ENCODE measurements around the gene MEGF6.

MEGF6 gene

DNA sequence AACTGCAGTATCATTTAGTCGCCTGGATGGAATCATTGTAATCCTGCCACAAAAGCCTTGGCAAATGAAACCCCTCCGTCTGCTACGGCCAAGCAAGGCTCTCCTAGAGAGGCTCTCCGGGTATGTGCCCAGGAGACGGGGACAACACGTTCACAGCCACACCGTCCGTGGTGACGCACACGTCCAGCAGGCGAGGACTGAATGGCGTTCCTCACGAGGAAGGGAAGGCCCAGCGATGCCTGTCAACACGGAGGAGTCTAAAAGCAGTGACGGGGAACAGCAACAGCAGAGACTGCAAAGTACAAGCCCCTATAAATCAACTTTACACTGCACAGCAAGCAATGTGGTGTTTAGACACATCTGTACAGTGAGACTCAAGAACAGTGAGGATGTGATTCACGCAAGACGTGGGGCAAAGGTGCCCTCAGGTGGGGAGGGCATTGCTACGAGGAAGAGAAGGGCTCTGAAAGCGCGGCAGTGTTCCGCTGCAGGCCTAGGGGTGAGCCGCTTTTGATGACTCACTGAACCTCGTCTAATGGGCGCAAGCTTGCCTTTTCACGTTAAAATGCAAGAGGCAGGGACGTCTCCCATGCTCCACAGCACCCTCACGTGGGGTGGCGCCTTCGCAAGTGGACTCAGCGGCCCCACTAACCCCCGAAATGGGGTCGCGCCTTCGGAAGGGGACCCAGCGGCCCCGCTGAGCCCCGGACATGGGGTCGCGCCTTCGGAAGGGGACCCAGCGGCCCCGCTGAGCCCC, 31.8 kb upstream of the MEGF6 start:
- no peak for DNase-seq (ENCODE audit: insufficient read length)
- TF ChIP-seq POLR2A (IDR thresholded peaks at IDR 0.05; ENCODE audit: low read depth, low read length) = no peak
- no peak for TF ChIP-seq TAF1 (IDR thresholded peaks at IDR 0.05; ENCODE audit: borderline replicate concordance, low read depth, low read length)
- TF ChIP-seq POLR2AphosphoS5 (IDR thresholded peaks at IDR 0.05; ENCODE audit: low read depth, low read length) = no peak
- no peak for FAIRE-seq

DNA sequence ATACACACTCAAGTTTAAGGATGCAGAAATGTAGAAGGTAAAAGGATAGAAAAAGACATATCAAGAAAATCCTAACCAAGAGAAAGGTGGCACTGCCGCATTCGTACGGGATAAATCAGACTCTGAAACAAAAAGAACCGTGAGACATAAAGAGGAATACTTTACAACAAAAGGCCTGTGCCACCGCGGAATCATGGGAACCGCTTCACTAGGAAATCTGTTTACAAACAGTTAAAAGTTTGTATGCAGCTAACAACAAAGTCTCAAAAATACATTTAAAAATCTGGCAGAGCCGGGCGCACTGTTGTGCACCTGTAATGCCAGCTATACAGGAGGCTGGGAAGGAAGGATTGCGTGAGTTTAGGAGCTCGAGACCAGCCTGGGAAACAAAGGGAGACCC, 30.5 kb upstream of the MEGF6 start:
- DNase-seq (ENCODE audit: insufficient read length) (no peak), FAIRE-seq (no peak)
- TF ChIP-seq POLR2AphosphoS5 (IDR thresholded peaks at IDR 0.05; ENCODE audit: low read depth, low read length) = no peak
- TF ChIP-seq TAF1 (IDR thresholded peaks at IDR 0.05; ENCODE audit: borderline replicate concordance, low read depth, low read length) = no peak
- TF ChIP-seq POLR2A (IDR thresholded peaks at IDR 0.05; ENCODE audit: low read depth, low read length) = no peak

DNA sequence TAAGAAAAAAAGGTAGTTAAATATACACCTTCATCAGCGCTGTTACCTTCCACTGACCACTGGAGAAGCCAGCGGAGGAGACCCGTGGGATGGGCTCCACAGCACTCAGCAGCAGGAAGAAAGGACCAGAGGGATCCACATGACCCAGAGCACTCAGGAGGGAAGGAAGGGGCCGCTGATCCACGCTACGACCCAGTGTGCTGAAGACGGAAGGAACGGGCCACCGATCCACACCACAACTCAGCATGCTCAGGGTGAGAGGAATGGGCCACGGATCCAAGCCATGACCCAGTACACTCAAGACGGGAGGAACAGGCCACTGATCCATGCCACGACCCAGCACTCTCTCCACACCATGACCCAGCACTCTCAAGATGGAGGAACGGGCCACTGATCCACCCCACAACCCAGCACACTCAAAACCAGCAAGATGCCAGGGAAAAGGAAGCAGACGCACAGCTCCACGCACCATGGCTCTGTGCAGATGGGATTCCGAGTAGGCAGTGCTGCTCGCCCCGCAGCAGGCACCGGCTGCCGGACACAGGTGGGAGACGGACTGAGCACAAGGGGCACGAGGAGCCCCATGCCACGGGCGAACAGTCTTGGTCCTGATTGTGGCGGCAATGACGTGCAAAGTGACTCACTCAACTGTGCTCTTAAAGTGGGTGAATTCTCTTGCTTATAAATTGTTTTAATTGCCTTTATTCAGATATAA, 29.9 kb upstream of the MEGF6 start:
- DNase-seq (ENCODE audit: insufficient read length) (no peak), FAIRE-seq (no peak)
- TF ChIP-seq POLR2AphosphoS5 (IDR thresholded peaks at IDR 0.05; ENCODE audit: low read depth, low read length) = no peak
- no peak for TF ChIP-seq TAF1 (IDR thresholded peaks at IDR 0.05; ENCODE audit: borderline replicate concordance, low read depth, low read length)
- TF ChIP-seq POLR2A (IDR thresholded peaks at IDR 0.05; ENCODE audit: low read depth, low read length) = no peak

DNA sequence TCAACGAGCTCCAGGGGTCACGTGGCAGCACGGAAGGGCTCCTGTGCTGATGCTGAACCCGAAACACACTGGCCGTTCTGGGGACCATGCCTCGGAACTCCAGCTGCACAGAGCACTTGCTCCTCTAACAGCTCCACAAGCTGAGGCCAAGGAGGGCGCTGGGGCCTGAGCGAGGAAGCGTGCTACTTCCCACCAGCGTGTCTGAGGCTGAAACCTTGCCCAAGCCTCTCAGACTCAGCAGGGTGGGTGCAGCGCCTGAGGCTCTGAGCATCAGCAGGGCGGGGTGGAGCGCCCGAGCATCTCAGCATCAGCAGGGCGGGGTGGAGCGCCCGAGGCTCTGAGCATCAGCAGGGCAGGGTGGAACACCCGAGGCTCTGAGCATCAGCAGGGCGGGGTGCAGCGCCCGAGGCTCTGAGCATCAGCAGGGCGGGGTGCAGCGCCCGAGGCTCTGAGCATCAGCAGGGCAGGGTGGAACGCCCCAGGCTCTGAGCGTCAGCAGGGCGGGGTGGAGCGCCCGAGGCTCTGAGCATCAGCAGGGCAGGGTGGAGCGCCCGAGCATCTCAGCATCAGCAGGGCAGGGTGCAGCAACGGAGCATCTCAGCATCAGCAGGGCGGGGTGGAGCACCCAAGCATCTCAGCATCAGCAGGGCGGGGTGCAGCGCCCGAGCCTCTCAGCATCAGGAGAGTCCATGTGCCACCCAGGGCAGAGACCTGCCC, 29.0 kb upstream of the MEGF6 start:
- FAIRE-seq (no peak), DNase-seq (ENCODE audit: insufficient read length) (no peak)
- TF ChIP-seq TAF1 (IDR thresholded peaks at IDR 0.05; ENCODE audit: borderline replicate concordance, low read depth, low read length) = no peak
- no peak for TF ChIP-seq POLR2AphosphoS5 (IDR thresholded peaks at IDR 0.05; ENCODE audit: low read depth, low read length)
- TF ChIP-seq POLR2A (IDR thresholded peaks at IDR 0.05; ENCODE audit: low read depth, low read length) = no peak

DNA sequence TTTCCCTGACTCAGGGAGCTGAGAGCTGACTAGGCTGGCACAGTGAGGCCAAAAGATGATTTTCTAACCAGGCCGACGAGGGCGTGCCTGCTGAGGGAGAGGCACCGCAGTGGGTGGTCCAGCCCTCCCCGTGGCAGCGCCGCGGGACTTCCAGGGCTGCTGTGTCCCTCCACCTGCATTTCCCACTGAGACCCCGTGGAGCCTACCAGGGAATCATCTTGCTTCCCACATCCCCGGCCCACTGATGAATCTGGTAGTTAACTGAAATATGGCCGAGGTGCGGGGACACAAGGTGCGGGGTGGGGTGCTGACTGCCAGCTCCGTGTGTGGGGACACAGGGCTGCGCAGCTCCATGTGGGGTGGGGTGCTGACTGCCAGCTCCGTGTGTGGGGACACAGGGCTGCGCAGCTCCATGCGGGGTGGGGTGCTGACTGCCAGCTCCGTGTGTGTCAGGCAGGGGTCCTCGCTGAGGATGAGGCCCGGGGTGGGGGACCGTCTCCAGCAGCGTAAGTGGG, 28.1 kb upstream of the MEGF6 start:
- TF ChIP-seq TAF1 (IDR thresholded peaks at IDR 0.05; ENCODE audit: borderline replicate concordance, low read depth, low read length) (no peak), POLR2A (IDR thresholded peaks at IDR 0.05; ENCODE audit: low read depth, low read length) (no peak), POLR2AphosphoS5 (IDR thresholded peaks at IDR 0.05; ENCODE audit: low read depth, low read length) (no peak)
- FAIRE-seq (no peak), DNase-seq (ENCODE audit: insufficient read length) (no peak)

DNA sequence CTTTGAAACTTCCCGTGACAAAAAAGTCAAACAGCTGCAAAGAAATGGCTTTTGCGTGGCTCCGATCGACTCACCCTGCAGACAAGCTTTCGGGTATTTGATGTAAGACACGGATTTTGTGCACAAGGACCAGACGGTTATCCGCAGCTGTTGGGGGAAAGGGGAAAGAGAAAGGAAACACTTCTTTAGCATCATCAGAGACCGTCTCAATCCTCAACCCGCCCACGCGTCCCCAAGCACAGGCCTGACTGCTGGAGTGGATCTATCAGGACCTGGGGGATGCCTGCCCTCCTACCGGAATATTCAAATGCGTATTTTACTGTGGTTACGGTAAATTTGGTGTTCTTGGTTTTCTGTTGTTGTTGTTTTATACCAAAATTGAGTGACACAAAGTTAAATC, 27.4 kb upstream of the MEGF6 start:
- DNase-seq (ENCODE audit: insufficient read length) (no peak), FAIRE-seq (no peak)
- TF ChIP-seq POLR2A (IDR thresholded peaks at IDR 0.05; ENCODE audit: low read depth, low read length) = no peak
- TF ChIP-seq POLR2AphosphoS5 (IDR thresholded peaks at IDR 0.05; ENCODE audit: low read depth, low read length) = no peak
- TF ChIP-seq TAF1 (IDR thresholded peaks at IDR 0.05; ENCODE audit: borderline replicate concordance, low read depth, low read length) = no peak

DNA sequence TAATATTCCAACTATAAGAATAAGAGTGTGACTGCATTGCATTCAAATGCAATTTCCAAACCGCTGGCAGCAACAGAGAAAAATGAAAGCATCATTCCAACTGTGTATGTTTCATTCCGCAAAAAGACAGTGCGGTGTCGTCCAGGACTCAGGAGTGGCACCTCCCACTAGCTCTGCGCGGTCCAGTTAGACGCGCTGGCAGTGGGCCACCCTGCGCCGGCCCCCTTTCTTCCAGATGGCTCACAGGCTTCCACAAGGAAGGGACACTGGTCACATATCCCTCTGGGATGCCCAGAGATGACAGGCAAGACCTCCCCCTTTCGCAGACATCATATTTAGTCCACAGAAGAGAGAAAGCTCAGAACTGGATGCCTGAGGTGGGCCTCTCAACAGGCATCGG, 26.7 kb upstream of the MEGF6 start:
- no peak for FAIRE-seq
- no peak for DNase-seq (ENCODE audit: insufficient read length)
- TF ChIP-seq TAF1 (IDR thresholded peaks at IDR 0.05; ENCODE audit: borderline replicate concordance, low read depth, low read length) = no peak
- no peak for TF ChIP-seq POLR2AphosphoS5 (IDR thresholded peaks at IDR 0.05; ENCODE audit: low read depth, low read length)

DNA sequence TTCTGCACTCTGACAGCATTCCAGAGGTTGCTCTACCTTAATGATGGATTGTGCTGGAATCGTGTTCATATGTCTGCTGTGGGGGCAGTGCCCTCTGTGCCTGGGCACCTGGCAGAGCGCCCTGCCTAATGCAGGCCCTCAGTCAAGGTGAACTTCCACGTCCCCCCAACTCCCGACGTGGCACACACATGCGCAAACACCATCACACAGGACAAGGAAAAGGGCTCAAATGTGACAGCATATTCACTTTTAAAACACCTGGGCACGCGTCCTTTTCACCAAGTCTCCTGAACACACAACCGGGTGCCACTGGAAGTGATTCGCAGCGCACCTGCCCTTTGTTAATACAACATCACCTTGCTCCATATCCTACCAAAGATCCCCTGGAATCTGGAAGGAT, 25.2 kb upstream of the MEGF6 start:
- FAIRE-seq = no peak
- no peak for DNase-seq (ENCODE audit: insufficient read length)
- TF ChIP-seq POLR2A (IDR thresholded peaks at IDR 0.05; ENCODE audit: low read depth, low read length) (no peak), TAF1 (IDR thresholded peaks at IDR 0.05; ENCODE audit: borderline replicate concordance, low read depth, low read length) (no peak), POLR2AphosphoS5 (IDR thresholded peaks at IDR 0.05; ENCODE audit: low read depth, low read length) (no peak)

DNA sequence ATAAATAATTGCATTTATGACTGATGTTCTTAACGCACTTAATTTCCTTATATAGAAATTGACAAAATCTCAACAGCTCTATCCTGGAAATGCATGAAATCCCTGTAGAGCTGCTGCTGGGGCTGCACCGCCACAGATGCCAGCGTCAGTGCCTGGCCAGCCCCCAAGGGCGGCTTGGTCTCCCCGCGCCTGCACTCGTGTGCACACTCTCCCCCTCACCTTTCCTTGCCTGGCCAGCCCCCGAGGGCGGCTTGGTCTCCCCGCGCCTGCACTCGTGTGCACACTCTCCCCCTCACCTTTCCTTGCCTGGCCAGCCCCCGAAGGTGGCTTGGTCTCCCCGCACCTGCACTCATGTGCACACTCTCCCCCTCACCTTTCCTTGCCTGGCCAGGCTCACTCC, 24.8 kb upstream of the MEGF6 start:
- FAIRE-seq (no peak), DNase-seq (ENCODE audit: insufficient read length) (no peak)
- TF ChIP-seq TAF1 (IDR thresholded peaks at IDR 0.05; ENCODE audit: borderline replicate concordance, low read depth, low read length) = no peak
- TF ChIP-seq POLR2AphosphoS5 (IDR thresholded peaks at IDR 0.05; ENCODE audit: low read depth, low read length) = no peak
- no peak for TF ChIP-seq POLR2A (IDR thresholded peaks at IDR 0.05; ENCODE audit: low read depth, low read length)

DNA sequence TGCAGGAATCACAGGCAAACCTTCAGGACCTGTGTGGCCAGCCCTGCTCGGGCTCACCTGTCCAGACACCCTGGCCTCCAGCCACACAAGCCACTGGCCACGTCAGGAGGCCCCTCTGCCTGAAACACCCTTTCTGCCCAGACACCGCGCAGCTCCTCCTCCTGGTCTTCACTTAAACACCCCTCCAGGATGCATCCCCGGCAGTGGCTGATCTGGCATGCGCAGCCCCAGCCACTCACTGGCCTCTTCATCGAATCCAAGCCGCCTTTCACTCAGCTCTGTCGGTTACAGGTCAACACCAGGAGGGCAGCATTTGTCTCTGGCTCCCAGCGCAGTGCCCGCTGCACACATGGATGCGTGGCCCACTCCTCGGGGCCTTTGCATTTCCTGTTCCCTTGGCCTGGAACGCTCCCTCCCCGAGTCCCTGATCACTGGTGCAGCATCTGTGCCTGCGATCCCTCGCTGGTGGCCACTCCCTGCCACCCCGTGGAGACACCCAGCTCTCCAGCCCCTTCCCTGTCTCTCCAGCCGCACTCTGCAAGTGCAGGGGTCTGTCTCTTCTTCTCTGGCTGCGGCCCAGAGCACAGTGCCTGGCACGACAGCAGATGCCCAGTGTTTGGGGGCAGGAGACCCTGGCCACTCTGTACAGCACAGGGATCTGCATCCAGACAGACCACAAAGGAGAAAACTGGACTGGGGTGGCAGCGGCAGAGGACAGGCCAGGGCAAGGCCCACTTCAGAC, 22.9 kb upstream of the MEGF6 start:
- no peak for FAIRE-seq

More for the DNA sequence above, 22.9 kb upstream of the MEGF6 start:
- DNase-seq (ENCODE audit: insufficient read length) = no peak
- TF ChIP-seq TAF1 (IDR thresholded peaks at IDR 0.05; ENCODE audit: borderline replicate concordance, low read depth, low read length) = no peak
- no peak for TF ChIP-seq POLR2A (IDR thresholded peaks at IDR 0.05; ENCODE audit: low read depth, low read length)
- no peak for TF ChIP-seq POLR2AphosphoS5 (IDR thresholded peaks at IDR 0.05; ENCODE audit: low read depth, low read length)
